ENCODE measurements around the gene ARNT2.

The ARNT2 gene

DNA sequence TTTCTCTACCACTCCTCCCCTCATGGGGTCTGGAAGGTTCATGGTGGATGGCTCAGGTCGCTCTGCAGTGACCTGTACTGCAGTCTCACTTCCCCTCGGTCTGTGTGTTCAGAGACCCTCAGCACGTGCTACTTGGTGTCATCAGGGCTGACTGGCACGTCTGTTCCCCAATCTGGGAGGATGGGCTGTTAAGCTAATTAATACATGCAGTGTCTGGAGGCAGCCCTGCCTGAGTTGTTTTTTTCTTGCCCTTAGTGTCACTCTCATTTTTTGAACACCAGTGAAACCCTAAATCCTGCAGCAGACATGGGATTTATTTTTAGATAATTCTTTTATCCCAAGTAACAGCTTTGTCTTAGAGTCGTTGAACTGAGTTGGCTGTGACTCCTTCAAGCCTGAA is 64.6 kb downstream of the ARNT2 start:
- no peak for DNase-seq

DNA sequence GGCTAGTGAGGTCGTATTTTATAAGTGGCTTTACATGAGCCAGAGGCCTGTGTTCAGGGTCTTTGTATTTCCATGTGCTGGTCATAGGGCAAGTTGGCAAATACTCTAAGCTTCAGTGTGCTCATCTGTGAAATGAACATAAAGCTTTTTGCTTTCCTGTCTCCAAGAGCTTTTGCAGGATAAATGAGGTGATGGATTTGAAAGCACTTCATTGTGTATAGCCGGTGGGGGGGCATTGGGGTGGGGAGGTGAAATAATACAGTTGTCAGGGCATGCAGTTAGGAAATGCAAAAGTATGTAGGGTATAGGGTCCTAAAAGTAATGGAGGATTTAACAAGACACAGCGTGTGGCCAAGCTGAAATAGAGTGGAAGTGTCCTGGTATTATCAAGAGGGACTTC is 67.7 kb downstream of the ARNT2 start:
- no peak for DNase-seq

DNA sequence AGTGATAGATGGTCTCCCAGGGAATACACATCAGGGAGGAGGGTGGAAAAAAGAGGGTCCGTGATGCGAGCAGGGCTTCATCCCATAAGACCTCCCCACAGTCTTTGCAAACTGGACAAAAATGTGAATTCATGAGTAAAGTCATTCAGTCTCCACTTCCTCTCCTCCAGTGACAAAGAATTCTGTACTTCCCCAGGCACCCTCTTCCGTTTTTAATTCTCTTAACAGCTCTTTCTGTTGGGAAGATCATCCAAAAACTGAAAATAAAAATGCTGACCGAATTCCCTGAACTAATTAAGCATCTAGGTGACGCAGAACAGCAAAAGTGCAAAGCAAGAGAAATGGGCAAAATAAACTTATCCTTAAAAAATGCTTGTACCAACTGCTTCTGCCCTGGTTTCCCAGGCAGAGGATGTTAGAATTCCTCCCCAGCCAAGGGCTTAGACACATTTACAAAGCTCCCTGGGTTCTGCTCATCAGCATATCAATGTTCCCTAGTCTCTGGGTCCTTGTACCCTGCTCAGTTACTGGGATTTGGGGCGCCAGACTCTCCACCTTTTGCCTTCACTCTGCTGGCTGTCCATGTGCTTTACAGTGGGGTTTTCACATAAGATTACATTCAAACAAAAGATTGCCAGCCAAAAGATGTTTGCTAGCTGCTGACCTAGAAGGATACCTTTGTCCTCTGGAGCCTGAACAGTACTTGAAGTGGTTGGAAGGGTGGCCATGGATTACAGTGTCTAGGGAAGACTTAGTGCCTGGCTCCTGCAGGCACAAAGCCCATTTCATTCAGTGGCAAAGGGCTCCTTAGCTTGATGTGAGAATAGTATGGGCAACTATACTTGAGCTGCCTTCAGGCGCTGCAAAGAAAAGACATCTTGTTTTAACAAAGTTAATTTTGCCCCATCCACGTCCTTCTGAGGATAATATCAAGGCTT is 69.4 kb downstream of the ARNT2 start:
- no peak for DNase-seq

DNA sequence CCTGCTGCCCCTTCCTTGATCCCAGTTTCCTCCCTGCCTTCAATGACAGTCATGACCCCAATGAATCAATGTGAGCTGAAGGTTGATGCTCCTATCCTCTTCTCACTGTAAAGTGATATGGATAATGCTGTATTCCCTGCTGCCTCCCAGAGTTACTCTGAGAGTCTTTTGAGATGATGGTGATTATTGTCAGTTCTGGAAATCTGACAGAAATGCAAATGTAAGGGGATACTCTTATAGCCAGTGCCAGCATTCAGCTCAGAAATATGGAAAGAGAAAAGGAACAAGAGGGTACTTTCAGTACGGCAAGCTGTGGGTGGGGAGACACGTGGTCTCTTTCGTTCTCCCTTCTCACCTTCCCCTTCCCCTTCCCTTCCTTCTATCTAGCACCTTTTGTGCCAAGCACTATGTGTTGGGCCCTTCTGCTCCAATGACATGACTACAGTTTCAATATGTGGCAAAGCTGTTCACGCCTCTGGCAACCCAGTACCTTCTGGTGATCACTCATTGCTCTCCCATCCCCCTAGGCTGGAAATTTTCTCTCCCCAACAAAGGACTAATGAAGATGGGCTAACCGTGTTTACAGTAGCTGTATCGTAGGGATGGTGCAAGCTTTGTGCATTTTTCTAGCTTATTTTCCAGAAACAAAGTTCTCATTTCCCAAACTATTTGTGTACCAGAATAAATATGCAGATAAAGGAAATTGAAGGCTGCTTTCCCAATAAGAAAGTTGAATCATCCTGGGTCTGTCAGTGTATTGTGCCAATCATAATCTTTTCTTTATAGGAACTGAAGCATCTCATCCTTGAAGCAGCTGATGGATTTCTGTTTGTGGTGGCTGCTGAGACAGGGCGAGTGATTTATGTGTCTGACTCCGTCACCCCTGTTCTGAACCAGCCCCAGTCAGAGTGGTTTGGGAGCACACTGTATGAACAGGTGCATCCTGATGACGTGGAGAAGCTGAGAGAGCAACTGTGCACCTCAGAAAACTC is 70.3 kb downstream of the ARNT2 start:
- DNase-seq = no peak

DNA sequence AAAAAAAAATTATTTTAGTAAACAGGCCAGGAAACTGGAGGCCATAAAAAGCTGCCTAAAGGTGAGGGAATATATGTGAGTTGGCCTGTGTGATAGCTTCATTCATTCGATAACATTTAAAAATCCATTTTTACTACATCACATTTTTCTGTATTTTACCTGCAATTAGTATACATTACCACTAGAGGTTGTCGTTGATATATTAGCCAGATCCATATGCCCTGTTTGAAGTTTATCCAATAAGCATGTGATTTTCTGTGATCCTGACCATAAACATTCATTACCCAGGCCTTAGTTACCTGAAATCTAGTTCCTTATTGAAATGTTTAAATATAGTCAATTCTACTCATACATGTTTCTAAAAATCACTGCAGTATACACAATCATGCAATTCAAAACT is 71.4 kb downstream of the ARNT2 start:
- DNase-seq = no peak

DNA sequence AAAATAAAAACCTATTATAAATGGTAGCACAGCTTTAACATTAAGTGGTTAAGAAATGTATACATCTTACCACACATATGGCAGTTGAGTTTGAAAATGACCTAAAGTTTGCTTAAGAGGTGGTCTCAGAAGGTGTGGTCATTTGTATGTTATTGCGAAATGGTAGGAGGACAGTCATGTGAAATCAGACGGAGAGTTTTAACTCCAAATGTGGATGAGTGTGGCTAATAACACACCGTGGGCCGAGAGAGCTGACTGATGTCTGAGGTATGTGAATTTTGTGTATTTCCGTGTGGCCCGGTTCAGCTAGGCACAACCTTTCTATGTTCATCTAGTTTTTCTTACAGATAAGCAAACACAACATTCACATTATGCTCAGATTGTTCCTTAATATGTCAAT is 71.9 kb downstream of the ARNT2 start:
- no peak for DNase-seq

DNA sequence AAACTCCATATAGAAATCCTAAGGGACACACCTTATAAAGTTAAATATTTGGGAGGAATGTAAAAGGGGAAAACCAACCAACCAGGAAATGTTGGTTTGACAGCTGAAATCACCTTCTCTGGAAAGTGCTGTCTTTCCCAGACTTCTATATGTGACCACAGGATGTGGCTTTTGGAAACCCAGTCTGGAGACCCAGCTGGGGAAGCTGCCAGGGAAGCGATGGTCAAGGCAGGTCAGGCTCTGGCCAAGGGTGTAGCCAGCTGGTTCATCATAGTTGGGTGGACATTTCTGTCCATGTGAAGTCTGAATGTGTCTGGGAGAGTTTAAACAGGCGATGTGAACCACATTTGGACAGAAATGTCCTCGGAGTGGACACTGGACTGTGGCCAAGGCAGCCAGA is 73.9 kb downstream of the ARNT2 start:
- no peak for DNase-seq

DNA sequence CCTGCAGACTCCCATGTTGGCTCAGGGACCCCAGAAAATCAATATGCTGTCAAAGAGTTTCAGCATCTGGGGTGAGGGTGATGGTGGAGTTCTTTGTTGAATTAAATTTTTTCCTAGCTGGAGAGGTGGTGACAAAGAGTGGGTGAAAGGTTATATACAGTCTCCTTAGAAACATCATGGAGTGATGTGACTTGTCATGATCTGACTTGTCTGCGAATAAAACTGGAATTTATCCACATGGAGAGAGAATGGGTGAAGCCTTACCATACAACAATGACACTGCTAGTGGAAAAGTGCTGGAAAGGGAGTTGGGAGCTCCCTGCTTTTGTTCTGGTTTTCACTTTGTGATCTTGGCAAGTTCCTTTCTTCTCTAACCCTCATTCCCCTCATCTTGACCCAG is 75.0 kb downstream of the ARNT2 start:
- no peak for DNase-seq

DNA sequence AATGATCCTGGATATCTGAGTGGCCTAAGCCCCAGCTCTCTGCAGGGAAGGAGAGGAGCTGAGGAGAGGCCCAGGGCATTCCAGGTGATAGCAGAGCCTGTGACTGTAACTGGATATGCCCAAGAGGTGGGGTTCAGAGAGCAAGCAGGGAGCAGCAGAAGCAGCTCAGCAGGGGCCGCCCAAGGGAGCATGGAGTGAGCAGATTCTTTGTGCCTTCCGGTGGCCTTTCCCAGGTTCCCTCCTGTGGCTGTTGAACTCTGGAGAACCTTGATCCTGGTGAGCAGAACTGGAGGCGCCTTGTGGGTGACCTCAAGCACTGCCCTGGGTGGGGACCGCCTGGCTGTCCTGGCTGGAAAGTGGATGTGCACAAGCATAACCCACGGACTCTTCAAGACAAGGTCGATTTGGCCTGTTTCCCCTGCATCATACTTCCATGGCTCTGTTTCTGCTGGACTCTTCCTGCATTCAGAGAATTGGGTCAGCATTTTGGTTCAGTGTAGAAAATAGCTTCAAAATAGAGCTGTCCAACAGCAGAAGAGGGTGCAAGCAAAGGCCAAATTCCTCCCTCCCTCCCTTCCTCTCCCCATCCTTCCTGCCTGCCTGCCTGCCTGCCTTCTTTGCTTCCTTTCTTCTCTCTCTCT is 76.1 kb downstream of the ARNT2 start:
- DNase-seq = peak; percentile 47

DNA sequence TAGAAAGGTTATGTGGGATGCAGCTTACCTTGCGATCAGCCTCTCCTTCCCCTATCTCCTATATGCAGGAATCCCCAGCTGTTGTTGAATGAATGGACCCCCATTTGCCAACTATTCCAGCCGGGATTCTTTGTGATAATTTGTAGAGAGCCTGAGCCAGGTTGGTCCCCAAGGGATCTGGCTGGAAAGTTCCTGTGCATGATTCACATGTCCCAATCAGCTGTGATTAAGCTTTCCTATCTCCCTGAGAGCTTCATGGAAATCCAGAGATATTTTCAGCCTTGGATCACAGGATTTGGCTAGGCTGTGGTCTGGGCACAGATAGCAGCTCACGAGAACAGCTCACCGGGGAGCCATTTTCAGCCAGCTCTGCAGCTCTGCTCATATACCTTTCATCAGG is 76.7 kb downstream of the ARNT2 start:
- no peak for DNase-seq

DNA sequence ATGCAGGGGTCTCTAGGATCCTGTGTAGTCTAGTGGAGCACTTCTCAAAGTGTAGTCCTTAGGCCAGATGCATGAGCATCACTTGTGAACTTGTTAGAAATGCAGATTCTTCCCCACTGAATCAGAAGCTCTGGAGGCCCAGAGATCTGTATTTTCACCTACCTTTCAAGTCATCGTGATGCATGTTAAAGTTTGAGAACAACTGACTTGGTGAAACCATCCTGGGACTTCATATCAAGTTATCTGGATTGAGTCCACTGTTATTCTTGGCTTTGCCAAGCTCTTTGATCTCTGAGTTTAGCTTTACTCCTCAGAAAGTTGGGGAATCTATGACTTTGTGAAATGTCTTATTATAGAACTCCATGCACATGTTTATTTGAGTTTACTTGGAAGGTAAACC is 78.5 kb downstream of the ARNT2 start:
- DNase-seq = no peak

DNA sequence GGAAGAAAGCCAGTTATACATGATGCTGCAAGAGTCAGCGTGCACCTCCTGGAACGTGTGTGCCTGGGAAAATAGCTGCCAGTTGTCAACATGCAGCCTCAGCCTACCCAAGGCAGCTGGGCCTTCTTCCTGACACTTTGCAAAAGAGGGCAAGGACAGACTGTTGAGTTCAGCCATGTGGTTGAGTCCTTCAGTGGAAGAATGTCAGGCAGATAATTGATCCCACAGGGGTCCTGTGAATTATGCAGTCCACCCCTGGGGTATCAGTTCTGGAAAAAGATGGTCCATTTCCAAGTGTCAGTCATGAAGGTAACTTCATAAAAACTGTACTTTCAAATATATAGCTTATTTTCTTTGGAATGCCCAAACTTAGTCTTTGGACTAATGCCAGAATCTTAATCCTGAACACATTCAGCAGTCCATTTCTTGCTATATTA is 79.6 kb downstream of the ARNT2 start:
- no peak for DNase-seq

DNA sequence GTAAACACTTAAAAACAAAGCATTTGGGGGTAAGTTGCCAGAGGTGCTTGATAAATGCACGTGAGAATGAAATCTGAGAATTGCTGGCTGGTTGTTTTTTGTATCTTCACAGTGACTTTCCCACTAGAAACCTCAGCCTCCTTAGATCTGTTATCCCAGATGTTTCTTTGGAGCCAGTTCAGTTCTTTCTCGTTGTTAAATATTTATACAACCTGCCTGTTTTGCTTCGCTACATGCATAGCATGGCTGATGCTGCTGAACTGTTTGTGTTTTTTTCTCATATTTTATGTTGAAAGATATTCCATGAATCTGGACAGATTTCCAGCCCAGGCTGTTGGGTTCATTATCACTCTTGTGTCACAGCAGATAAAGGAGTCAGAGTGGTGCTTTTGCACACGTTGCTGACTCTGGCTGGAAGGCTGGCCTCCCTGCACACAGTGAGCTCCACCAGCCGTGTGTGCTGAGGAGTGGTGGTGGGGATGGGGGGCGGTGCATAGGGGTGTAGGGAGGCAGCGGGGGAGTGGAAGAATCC is 80.2 kb downstream of the ARNT2 start:
- no peak for DNase-seq

DNA sequence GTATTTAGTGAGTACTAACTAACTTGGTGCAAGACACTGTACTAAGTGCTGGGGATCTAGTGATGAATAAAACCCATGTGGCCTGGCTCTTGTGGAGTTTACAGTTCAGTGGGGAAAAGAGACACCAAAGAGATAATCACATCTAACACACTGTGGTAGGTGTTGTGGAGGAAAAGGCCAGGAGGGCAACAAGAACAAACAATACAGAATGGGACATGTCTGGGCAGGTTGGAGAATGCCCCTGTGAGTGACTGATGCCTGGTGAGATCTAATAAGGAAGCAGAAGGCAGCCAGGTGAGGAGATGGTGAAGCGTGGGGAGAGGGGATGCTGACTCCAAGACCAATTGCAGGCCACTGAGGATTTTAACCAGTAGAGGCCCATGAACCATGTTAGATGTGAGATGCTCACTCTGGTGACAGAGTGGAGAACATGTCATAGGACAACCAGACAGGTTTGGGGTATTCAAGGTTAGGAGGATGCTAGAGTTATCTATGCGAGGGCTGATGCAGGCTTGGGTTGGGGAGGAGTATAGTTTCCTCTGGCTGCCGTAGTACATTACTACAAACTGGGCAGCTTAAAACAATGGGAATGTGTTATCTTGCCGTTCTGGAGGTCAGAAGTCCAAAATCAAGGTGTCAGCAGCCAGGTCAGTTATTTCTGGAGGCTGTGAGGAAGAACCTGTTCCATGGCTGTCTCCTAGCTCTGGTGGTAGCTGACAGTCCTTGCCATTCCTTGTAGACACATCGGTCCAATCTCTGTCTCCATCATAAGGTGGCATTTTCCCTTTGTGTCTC is 81.4 kb downstream of the ARNT2 start:
- no peak for DNase-seq

DNA sequence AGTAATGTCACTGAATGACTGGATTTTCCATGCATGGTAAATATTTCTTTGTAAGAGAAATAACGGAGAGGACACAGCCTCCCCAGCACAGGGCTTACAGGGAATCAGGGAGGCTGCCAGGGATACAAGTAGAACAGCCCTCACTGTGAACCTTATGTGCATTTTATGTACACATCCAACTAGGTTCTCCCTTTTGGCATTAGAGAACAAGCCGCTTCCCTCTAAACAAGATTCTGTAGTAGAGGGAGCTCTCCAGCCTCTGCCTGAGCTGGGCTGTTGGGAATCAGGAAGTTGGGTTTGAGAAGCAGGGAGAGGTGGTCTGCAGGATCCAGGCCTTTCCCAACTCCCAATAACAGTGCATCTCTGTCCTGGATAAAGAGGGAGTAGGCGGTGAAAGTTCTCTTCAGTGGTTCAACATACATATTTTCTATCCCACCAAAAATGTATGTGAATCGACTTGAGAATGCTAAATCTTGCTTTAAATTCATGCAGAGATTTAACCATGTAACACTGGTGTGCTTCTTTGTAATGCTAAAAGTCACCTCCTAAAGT is 83.7 kb downstream of the ARNT2 start:
- no peak for DNase-seq

DNA sequence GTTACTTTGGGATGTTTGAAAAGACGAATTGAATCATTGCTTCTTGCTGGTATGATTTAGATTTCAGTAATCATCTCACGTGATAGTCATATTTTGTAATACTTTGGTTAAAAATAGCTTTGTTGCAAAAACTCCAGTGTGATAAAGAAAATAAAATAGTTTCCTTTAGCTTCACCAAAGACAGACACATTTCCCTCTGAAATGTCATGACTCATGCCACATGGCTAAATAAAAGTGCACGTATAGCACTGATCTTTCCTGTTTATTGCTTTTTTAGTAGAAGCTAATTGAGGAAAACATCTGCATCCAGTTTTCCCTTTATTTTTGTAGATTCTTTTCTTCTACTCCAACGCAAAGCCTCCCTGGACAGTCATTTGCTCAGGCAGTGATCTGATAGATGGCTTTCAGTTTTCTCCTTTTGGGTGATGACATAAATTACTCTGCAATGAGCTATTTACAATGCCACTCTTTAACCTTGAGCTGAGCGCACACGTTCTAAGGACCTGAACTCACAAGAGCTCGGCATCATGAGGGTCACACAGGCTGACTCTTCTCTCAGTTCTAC is 84.9 kb downstream of the ARNT2 start:
- no peak for DNase-seq

DNA sequence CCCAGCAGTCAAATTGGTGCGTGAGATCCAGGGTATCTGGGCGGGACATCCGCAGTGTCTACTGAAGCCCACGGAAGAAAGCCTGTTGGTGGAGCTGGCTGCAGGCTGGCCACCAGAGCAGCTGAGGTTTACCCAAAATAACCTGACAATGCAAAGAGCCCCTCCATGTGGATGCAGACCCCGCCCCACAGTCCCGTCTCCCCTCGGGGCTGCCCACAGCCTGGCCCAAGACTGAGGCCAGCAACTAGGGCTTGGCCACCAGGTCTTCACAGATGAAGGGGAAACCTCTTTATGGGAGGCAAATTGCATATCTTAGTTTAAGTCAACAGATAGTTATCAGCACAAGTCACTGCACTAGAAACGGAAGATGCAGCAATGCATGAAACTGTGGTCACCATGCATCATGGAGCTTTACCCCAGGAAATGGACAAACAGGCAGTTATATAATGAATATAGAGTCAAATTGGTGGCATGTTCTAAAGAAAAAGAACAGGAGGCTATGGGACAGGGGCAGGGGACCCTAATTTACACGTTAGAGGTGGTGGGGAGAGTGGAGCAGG is 86.3 kb downstream of the ARNT2 start:
- no peak for DNase-seq

DNA sequence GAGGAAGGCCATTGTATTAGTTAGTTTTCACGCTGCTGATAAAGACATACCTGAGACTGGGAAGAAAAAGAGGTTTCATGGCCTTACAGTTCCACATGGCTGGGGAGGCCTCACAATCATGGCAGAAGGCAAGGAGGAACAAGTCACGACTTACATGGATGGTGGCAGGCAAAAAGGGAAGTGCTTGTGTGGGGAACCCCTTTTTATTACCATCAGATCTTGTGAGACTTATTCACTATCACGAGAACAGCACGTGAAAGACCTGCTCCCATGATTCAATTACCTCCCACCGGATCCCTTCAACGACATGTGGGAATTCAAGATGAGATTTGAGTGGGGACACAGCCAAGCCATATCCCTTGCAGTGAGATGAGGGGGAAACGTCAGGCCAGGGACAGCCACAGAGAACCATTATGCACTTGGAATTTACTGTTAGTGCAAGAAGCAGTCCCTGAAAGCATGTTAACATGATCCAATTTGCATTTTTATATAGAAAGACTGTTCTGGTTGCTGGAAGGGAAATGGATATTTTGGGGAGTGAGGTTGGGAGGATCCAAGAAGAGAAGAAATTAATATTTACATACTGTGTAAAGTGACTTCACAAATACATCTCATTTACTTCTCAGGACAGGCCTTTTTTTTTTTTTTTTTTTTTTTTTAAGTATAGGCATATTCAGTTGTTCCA is 87.1 kb downstream of the ARNT2 start:
- DNase-seq = no peak

DNA sequence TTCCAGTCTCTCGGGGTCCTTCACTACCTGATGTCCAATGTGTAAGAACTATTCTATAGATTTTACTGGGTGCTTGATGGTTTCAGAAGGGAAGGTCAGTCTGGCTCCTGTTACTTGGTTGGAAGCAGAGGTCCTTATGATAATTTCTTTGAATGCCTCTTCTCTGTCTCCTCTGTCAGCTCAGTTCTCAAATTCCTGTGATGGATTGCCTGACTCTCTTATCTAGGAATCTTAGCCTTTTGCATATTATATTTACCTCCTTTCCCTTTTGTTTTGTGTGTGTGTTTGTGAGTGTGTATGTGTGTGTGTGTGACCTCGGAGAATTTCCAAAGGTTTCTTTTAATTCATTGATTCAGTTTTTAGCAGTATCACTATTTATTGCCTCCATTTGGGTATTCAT is 88.2 kb downstream of the ARNT2 start:
- DNase-seq = no peak

DNA sequence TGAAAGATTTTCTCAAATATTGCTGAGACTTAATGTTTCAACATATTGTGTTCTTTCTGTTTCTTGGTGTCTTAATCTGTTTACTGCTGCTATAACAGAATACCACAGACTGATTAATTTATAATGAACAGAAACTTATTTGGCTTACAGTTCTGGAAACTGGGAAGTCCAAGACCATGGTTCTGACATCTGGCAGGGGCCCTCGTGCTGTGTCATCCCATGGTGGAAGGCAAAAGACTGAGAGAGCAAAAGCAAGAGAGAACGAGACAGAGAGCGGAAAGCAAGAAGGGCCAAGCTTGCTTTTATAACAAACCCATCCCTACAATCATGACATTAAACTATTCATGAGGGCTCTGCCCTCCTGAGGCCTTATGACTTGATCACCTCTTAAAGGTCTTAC is 88.7 kb downstream of the ARNT2 start:
- no peak for DNase-seq
